Endothelial cell of umbilical vein (primary cell): ENCODE measurements around the gene RBM47.

Experiments used
- CTCF ChIP-seq, 2 donors: IDR thresholded peaks; 1 replicate in 1 of 2; 2 replicates in 1 of 2; pipeline ENCODE4 v1.5.1; 2011; ENCODE audit warnings: low read length in 2 of 2, mild to moderate bottlenecking in 2 of 2, moderate library complexity in 2 of 2, control low read depth in 1 of 2, inconsistent platforms in 1 of 2, low read depth in 1 of 2; ENCODE audit not compliant: insufficient read depth in 1 of 2; ENCODE audit errors: extremely low read depth in 1 of 2
- EZH2 ChIP-seq: IDR thresholded peaks from 2 replicates; pipeline ENCODE4 v1.6.1; 2012; ENCODE audit warnings: borderline replicate concordance, low read depth, mild to moderate bottlenecking, moderate library complexity, low read length, inconsistent platforms; ENCODE audit not compliant: severe bottlenecking
- GATA2 ChIP-seq: IDR thresholded peaks from 2 replicates; pipeline ENCODE4 v1.7.0; 2011; ENCODE audit warnings: low read depth, mild to moderate bottlenecking, moderate library complexity, mixed read lengths, low read length; ENCODE audit not compliant: insufficient read length, insufficient read depth
- JUN ChIP-seq: IDR thresholded peaks from 2 replicates; pipeline ENCODE4 v1.6.1; 2011; ENCODE audit warnings: borderline replicate concordance, low read depth; ENCODE audit not compliant: insufficient read length, insufficient read depth
- MAX ChIP-seq: IDR thresholded peaks from 2 replicates; pipeline ENCODE4 v1.6.1; 2011; ENCODE audit not compliant: insufficient read depth, insufficient read length
- POLR2A ChIP-seq: IDR thresholded peaks from 2 replicates; pipeline ENCODE4 v1.6.1; 2012; ENCODE audit warnings: low read depth, mild to moderate bottlenecking, control low read depth, low read length
- POLR2AphosphoS5 ChIP-seq: IDR thresholded peaks from 2 replicates; pipeline ENCODE4 v1.6.1; 2012; ENCODE audit warnings: low read depth, mild to moderate bottlenecking, control low read depth, low read length, moderate library complexity; ENCODE audit not compliant: insufficient read depth

- TF ChIP-seq CTCF (IDR thresholded peaks at IDR 0.05; ENCODE audit: extremely low read depth in 1 of 2, insufficient read depth in 1 of 2, low read depth in 1 of 2, low read length in 2 of 2) (no peak), EZH2 (no peak), GATA2 (no peak), POLR2A (no peak), POLR2AphosphoS5 (no peak), MAX (no peak), JUN (no peak)
Measured at GRCh38 chr4:40678421-40678820, 48.8 kb upstream of the RBM47 start.
